ENCODE measurements around the gene OR51T1. TPM values are rescaled to one million over a fixed set of nuclear protein-coding genes. Genes with fewer than 3 reads are reported as not detected.
"Not testable (repeated sequence)": the region's sequence is repeated elsewhere in the genome, so short reads cannot be mapped to it uniquely, and the experiment has no call there.

OR51T1 gene, protein sequence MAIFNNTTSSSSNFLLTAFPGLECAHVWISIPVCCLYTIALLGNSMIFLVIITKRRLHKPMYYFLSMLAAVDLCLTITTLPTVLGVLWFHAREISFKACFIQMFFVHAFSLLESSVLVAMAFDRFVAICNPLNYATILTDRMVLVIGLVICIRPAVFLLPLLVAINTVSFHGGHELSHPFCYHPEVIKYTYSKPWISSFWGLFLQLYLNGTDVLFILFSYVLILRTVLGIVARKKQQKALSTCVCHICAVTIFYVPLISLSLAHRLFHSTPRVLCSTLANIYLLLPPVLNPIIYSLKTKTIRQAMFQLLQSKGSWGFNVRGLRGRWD
- total RNA-seq (2014; rRNA removed; shearing (Covaris generic)): not detected in 2 replicates

DNA sequence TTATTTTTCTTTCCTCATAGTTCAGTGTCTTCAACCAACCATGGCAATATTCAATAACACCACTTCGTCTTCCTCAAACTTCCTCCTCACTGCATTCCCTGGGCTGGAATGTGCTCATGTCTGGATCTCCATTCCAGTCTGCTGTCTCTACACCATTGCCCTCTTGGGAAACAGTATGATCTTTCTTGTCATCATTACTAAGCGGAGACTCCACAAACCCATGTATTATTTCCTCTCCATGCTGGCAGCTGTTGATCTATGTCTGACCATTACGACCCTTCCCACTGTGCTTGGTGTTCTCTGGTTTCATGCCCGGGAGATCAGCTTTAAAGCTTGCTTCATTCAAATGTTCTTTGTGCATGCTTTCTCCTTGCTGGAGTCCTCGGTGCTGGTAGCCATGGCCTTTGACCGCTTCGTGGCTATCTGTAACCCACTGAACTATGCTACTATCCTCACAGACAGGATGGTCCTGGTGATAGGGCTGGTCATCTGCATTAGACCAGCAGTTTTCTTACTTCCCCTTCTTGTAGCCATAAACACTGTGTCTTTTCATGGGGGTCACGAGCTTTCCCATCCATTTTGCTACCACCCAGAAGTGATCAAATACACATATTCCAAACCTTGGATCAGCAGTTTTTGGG lies at the start of gene OR51T1:
Gene OR51T1, plus strand, starts transcription at position 41 of the 641 bp plus-strand sequence. Its CDS starts 0 bp downstream, at position 41.
- no peak for DNase-seq (ENCODE audit: low read depth)

DNA sequence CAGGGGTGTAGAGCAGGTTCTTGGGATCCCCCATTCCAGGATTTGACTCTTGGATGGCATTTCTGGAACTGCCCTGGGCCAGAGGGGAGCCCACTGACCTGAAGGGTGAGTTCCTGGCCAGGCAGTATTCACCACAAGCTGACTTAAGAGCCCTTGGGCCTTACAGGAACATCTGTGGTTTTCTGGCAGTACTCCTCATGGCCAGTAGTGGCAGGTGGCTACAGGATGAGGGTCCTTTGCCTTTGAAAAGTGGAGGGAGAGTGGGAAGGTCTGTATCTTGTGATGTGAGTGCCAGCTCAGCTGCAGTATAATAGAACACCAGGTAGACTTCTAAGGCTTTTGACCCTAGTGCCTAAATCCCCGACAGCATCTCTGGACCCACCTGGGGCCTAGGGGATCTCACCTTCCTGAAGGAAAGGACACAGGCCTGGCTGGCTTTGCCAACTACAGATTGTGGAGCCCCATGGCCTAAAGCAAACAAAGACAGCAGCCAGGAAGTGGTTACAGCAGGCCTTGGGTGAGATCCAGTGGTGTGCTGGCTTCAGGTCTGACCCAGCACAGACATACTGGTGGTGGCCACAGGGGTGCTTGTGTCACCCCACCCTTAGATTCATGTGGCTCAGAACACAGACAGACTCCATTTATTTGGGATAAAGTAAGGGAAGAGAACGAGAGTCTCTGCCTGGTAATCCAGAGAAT lies 41.7 kb upstream of the OR51T1 start:
- DNase-seq (ENCODE audit: low read depth): no peak

DNA sequence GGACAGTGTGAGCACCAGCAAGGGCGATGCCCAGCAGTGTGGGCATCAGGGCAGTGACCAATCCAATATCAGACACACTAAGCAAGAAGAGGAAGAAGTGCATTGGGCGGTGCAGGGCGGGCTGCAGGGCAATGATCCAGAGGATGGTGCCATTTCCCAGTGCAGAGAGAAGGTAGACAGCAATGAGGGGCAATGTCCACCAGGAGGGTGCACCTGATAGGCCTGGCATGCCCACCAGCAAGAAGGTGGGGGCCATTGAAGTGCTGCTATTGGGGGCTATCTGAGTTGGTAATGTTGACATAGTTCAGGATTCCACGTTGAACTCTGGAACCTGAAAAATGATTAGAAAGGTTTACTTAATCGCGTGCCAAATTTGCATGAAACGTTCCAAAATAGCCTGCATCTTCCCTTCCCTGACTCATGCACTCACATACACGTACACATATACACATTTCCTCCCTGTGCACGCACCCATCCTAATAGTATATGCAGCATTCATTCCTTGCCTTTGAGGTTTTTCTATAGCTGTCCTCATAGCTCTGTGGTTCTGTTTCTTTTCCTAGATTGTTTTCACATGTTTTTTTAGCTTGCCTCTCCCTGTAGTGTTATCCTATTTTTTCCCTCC lies 32.7 kb upstream of the OR51T1 start, which contains the start of gene OR51S1:
Gene OR51S1, minus strand, starts transcription at position 301 of the 625 bp plus-strand sequence. Its CDS starts 0 bp downstream, at position 301.
- DNase-seq (ENCODE audit: low read depth): no peak

DNA sequence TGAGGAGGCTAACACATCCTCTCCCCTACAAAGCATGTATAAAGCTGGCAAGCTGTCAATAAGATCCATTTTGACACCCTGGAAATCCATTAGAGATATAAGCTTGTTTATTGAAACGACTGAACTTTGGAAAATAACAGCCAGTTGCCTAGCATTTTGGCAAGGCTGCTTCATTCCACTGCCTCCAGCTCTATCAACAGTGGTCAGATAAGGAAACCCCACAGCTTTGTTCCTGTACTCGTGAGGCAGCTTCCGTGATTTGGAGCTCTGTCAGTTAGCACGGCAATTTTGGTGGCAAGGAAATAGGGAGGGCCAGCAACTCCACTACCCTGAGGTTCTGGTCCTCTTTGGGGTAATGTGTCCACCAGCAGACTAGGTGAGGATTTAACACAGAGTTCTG lies 30.7 kb upstream of the OR51T1 start:
- DNase-seq (ENCODE audit: low read depth): peak; percentile 2

DNA sequence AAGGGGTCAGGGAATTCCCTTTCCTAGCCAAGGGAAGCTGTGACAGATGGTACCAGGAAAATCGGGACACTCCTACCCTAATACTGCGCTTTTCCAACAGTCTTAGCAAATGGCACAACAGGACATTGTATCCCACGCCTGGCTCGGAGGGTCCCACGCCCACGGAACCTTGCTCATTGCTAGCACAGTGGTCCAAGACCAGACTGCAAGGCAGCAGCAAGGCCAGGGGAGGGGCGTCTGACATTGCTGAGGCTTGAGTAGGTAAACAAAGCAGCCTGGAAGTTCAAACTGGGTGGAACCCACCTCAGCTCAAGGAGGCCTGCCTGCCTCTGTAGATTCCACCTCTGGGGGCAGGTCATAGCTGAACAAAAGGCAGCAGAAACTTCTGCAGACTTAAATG lies 27.4 kb upstream of the OR51T1 start:
- DNase-seq (ENCODE audit: low read depth): not testable (repeated sequence)

DNA sequence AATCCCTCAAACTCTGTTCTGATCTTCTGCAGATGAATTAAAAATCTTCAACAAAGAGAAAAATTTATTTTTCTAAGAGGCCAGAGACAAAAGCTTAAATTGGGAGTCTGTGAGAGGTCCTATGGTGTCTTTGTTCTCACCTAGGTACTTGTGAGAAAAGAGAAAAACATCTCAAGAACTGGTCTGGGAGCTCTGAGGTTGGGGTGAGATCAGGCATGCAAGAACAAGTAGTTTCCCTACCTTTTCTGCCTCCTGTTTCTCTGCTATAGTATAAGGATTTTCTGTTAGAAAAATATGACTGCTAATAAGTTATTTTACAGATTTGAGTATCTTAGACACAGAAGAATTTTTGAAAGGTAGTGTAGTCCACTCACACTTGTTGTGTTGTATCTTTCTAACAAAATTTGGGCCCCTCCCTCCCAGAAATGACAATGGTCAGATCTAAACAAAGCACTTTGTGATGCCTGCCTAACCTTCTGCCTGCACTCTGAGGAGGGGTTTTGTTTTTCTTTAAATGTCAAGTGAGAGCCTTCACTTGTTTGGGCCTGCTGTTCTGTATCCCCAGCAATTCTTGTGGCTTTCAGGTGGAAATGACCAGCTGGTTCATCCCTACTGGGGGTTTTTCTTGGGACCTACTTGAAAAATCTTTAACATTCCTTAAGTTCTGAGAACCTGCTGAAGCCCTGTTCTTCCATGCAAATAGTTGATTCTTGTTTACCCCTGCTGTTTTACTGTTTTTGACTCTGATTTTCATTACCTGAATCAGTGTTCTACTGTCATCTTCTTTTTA lies 19.1 kb upstream of the OR51T1 start:
- no peak for DNase-seq (ENCODE audit: low read depth)

DNA sequence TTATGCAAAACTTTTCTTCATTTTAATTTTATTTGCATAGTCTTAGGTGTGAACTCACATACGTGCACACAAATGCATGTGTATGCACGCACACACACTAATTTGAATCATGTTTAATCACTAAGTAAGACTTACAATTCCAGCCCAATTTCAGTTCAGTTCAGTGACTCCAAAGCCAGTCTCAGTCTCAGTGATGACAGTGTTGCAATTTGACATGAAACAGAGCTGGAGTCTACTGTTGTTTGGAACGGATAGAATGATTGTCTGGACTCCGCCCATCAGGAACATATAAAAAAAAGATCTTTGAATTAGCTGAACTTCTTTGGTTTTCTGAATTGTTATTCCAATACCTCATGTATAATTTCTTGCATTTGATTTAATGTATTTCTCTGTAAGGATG lies 17.8 kb upstream of the OR51T1 start:
- no peak for DNase-seq (ENCODE audit: low read depth)

DNA sequence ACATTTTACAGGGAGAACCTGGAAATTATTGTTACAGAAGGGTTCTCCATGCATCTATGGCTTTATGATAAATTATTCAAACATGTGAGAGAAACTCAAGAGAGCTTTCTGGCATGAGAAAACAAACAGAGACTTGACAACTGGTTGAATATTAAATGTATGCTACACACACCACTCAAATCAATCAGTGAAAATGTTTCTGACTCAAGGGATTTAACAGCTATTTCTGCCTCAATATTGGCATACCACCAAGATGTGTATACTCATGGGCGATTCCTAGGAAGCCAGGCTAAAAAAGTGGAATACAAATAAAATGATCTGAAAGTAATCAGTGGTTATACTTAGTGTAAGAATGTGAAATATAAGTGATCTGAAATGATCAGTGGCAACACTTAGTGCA lies 15.8 kb upstream of the OR51T1 start:
- no peak for DNase-seq (ENCODE audit: low read depth)

DNA sequence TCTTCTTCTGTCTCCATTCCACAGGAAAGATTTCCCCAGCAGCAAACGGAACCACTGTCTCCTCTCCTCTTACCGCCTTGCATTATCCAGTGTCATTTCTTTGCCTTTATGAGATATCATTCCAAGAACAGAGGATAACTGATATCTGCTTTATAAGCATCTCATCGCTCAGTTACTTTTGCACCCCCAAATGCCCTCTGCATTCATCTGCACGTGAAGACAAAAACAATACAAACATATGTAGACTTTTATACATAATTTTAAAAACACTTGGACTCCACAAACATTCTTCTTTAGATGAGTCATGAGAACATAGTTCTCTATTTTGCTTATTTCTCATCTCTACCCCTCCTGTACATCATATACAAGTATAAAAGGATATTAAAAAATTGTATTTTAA lies 512 bp upstream of the OR51T1 start:
- no peak for DNase-seq (ENCODE audit: low read depth)

DNA sequence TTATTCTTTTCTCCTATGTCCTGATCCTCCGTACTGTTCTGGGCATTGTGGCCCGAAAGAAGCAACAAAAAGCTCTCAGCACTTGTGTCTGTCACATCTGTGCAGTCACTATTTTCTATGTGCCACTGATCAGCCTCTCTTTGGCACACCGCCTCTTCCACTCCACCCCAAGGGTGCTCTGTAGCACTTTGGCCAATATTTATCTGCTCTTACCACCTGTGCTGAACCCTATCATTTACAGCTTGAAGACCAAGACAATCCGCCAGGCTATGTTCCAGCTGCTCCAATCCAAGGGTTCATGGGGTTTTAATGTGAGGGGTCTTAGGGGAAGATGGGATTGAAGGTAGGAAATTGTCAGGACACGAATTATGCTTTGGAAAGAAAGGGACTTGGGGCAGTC lies 843 bp downstream of the OR51T1 start:
- no peak for DNase-seq (ENCODE audit: low read depth)

DNA sequence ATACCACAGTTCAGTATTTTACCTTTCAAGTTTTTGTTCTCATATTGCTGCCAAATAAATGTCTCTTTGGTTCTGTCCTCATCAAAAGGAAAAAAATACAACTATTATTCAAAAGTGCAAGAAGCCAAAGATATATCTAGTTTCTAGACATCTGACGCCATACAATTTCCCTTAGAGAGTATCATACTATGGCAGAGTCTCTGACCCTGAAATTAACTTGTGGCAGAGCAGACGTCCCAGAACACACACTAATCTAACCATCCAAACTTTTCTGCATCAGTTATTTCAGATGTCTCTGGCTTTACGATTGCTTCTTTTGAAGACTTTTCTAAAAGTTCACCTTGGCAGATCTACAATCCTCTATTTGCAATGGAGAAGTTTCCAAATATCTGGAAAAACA lies 2.7 kb downstream of the OR51T1 start:
- DNase-seq (ENCODE audit: low read depth): no peak

DNA sequence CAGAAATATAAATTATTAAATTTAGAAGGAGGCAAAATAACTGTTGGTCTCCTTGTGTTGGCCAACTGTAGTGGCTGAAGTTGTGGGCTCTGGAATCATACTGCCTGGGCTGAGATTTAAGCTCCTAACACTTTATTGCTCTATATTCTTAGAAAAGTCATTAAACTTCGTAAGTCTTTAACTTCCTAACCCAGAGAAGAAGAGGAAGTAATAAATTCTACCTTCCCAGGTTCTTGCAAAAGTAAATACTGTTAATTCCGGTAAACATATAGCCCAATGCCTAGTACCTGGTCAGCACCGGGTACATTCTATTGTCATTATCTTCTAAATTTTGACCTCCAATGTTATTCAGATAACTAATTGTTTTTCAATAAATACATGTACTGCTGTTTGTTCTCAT lies 4.5 kb downstream of the OR51T1 start:
- no peak for DNase-seq (ENCODE audit: low read depth)

DNA sequence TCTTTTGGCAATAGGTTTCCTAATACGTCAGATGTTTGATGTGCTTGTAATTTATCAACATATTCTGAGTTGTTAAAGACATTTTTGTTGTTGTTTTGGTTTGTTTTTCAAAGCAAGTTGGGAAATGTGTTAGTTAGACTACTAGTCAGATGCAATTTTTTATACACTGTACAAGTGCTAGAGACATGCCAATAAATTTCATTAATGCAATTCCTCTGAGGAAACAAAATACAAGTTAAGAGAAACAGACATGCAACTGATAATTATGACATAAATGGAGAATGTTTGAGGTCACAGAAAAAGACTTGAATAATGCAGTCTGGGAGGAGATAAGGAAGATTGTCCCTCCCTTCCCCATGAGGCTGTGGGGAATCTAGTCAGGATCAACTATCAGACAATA lies 5.9 kb downstream of the OR51T1 start:
- DNase-seq (ENCODE audit: low read depth): no peak

DNA sequence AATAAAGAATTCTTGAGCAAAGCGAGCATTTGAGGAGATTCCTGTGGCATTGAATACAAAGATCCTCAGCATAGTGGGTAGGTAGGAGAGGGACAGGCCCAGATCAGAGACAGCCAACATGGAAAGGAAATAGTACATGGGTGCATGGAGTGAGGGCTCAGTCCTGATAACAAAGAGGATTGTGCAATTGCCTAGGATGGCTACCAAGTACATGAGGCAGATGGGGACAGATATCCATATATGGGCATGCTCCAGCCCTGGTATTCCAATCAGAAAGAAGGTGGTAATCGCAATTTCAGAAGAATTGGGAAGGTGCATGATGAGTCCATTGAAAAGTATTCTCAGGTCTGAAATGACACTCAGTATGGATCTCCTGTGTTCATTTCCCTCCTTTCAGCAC lies 8.6 kb downstream of the OR51T1 start:
- DNase-seq (ENCODE audit: low read depth): no peak

DNA sequence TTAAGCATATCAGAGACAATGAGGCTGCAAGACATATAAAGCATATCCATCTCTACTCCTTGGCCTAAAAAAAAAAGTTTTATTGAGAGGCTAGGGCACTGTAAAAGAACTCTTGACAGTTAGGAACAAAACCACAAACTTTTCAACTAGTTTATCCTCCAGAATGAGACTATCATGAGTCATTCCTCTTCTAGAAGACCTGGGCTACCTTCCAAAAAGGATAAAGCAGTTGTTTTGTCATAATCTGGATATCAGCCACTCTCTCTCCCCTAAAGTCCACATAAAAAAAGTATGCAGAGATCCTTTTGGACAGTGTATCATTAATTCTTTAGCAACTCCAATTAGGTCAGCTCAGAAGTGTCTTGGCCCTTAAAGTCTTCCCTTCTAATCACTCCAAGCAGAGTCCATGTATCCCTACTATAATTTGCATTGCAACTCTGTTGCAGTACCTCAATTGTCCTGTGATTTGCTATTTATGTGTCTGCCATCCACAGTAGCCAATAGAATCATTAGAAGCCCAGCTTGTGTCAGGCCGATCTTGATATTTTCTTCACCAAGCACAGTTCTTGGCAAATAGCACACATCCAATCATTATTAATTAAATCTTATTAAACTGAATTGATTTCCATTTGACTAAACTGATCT lies 10.4 kb downstream of the OR51T1 start:
- DNase-seq (ENCODE audit: low read depth): peak; percentile 20

DNA sequence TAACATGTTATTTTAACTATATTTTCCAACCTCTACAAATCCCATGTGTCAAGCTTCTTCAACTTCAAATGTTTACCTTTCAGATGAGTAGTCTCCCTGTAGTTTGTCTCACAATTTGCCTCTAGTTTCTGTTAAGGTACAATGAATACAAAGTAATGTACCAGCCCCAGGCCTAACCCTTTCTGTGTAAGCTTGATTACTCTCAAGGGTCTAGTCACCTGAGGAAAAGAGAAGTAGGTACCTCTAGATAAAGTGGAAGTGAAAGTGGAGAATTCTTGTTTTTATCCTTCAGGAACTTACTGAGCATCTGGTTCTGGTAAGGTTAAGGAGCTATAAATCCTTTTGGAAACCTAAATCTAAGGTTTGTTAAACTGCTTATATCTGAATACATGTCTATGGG lies 21.8 kb downstream of the OR51T1 start, which contains the start of gene OR51A7:
Gene OR51A7, plus strand, starts transcription at position 300 of the 400 bp plus-strand sequence. CDS start 3,587 bp downstream, outside the sequence.
- no peak for DNase-seq (ENCODE audit: low read depth)

DNA sequence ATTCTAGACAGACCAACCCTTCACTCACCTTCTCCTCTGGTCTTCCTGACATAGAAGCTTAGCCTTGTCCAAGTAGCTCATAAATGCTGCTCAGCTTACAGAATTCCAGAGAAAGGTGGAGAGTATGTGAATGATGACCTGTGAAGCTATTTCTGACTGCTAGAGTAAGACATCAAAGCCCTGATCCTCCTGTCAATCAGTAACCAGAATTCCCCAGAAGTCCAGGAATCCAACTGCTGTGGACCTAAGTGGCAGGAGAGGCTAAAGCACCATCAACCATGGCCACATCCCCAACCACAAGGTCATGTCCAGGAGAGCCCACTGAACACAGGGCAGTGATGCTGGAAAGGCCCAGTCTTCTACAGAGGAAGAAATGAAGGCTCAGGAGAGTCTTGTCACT lies 34.9 kb downstream of the OR51T1 start:
- DNase-seq (ENCODE audit: low read depth): no peak

DNA sequence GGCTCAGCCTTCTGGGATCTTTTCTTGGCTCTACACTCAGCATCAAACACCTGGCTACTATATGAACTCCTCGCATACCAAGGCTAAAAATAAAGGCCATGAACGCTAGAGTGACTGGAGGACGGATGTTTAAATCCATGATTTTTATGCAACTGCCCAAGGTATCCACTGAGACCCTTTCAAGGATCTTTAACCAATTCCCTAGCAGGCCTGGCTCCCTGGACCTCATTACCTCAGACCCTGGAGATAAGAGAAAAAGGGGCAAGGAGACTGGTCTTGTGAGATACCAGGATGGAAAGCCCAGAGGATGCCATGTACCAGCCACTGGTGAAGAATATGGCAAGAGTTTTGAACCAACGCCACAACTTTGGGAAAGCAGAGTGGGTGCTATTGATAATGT lies 37.5 kb downstream of the OR51T1 start, which contains the start of gene OR51G2:
Gene OR51G2, minus strand, starts transcription at position 101 of the 400 bp plus-strand sequence. CDS start 3,687 bp downstream, outside the sequence.
- DNase-seq (ENCODE audit: low read depth): no peak

DNA sequence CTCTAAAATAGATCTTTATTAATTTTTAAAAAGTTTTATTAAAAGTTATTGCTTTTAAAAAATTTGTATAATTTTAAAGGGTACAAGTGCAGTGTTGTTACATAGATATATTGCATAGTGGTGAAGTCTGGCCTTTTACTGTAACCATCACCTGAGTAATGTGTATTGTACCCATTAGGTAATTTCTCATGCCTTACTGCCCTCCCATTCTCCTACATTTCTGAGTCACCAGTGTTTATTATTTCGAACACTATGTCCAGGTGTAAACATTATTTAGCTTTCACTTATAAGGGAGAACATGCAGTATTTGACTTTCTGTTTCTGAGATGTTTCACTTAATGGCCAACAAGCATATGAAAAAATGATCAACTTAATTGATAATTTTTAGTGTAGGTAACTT lies 40.1 kb downstream of the OR51T1 start:
- no peak for DNase-seq (ENCODE audit: low read depth)

DNA sequence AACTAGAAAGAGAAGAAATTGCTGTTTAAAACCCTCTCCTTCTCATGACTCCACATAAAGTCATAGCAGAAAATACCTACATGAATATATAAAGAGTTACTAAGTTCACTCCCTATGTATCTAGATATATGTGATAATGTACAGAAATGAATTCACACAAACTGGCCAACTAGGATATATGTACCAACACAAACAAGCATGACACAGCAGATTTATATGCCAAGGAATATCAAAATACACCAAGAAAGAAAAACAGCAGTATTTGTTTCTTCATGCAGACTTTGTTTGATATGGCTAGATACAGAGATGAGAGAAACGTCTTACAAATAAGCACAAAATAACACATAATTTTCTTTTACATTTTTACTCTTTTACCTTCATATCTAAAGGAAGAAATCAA lies 40.6 kb downstream of the OR51T1 start:
- no peak for DNase-seq (ENCODE audit: low read depth)

DNA sequence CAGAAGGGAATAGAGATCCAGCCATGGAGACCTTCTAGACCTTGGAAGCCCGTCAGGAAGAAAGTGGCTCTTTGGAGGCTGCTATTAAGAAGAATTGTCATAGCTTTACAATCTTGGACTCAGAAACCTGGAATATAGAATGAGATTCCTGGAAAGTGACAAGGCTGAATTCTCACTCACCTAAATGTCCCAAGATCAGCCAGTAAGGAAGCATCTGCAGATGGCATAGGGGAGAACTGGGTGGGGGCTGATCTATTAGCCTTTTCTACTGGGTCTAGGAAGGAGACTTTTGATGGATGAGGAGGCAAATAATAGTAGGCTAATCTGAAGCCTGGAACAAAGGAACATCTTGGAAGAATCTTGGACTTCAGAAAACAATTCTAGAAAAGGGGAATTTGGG lies 42.5 kb downstream of the OR51T1 start, which contains the start of gene OR51G1:
Gene OR51G1, minus strand, starts transcription at position 101 of the 400 bp plus-strand sequence. Its CDS starts 0 bp downstream, at position 101.
- DNase-seq (ENCODE audit: low read depth): no peak

Measured in Daoy (cell line).